ENCODE data around the gene PIEZO1.

Gene PIEZO1

DNA sequence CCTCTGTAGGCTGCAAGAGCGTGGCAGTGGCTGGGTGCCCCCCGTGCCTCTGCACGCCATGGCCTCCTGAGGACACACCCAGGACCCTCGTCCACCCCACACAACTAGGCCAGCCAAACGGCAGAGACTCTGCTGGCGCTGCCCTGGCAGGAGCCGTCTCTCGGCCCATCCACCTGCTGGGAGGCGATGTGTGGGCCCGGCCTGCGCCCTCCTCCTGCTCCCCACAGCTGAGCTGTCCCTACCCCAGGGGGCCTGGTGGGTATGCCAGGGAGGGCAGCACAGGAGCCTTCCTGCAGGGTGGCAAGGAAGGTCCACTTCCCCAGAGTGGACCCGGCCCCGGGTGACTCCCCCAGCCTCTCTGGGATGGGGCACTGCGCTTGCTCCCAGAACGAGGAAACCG is 85.8 kb downstream of the PIEZO1 start:
- DNase-seq = no peak

DNA sequence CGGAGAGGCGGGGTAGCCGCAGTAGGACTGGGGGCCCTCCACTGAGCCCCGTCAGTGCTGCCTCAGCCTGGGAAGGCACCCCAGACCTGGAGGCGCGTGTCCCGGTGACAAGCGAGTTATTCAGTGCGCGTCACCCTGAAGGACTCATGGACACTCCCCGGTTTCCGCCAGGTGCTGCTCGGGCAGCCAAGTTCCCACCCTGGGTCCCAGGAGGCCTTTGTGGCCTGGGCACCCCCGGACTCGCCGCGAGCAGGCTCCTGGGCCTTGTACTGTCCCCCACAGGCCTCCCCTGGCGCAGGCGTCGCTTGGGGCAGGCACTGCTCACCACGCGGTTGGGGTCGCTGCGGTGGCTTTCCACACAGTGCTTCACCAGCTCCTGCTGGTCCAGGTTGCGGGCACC is 86.4 kb downstream of the PIEZO1 start:
- DNase-seq = no peak

DNA sequence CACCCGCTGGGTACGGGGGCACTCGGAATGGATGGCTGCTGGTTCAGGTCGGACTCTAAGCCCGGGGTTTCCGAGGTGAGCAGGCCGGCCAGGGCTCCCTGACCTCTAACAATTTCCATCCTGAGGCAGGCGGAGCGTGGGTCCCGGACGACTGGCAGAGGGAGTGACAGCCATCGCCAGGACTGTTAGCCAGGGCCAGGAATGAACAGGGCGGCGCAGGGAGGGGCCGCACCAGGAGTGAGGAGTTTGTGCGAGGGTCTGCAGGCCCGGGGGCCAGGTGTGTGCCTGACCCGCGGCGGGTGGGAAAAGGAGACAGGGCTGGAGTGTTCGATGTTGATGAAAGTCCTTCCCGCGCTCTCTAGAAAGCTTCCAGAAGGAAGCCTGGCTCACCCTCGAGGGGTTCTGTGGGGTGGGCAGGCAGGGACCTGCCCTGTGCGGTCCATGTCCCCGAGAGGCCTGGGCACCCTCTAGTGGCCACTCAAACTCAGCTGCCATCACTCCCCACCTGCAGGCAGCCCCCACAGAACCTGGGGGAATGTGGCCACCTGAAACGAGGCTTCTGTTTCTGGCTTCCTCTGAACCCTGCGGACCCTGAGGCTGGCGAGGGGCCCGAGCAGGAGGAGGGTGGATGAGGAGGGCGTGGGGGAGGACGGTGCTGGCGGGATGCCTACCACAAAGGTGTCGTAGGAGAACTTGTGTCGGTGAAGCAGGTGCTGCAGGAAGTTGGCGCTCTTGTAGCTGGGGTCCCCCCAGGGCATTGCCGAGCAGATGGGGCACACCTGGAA is 87.0 kb downstream of the PIEZO1 start:
- DNase-seq = no peak

DNA sequence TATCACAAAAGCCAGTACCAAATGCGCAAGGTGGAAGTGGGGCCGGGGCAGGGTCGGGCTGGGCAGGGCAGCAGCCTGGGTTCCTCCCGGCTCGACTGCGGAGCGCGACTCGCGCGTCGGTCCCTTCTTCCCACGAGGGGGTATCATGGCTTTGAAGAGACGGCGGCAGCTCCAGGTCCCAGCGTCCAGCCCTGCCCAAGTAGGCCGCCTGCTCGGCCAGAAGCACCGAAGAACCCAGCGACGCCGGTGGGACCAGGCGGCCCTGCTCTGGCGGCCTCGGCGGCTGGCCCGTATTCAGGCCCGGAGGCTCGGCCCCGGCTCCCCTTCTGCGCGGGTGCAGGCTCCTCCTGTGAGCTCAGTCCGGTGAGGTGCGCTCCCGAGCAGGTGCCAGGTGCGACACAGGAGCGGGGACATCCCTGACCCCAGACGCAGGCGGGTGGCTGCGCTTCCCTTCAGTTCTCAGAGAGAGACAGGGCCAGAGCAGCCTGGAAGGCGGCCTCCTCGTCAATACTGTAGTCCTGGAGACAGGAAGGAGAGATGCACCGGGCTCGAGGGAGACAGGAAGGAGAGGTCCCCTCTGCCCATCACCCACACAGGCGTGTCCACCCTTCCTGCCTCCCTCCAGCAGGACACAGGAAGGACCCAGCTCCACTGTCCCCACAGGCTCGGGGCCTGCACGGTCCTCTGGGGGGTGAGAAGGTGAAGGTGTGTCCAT is 87.7 kb downstream of the PIEZO1 start:
- no peak for DNase-seq

DNA sequence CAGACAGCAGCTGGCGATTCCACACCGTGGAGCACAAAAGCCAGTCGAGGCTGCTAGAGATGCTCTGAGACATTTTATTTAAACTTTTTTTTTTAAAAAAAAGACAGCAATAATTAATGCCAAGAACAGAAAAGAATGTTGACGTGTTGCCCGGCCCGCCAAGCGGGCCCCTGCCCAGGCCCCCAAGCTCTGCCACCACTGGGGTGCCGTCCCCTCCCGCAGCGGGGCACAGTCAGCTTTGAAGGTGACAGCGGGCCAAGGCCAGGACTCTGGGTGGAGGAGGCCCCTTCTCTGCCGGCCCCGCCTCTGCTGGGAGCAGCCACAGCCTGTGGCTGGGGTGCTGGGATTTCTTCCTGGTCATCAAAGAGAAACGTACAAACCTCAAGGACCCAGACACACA is 88.6 kb downstream of the PIEZO1 start:
- DNase-seq = no peak

DNA sequence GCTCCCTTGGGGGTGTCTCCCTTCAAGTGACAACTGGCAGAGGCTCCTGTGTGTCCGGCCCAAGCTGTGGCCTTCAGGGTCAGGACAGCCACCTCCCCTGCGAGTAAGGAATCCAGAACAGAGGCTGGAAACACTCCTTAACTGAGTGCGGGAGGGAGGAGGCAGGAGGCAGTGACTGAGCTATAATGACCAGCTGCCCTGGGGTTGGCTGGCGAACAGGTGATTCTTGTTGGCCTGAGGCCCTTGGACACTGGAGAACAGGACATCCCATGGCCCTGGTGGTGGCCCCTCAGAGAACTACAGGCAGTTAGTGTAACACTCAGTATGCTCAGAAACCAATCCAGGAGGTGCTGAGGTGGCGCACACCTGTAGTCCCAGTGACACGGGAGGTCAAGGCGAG is 89.3 kb downstream of the PIEZO1 start:
- no peak for DNase-seq

DNA sequence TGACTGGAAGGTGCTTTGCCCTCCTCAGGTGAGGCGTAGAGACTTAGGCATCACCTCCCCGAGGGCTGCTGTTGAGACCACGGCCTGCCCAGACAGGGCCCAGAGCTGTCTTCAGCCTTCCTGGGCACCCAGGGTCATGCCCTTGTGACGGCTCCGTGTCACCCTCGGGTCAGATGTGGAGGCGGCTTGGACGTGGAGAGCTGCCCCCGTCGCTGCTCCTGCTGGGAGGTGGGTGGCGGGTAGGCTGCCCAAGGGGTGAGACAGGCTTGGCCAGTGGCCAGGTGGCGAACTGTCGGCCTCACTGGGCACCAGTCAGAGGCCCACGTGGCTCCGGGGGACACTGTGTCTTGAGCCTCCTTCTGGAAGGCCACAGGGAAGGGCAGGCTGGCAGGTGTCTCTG is 89.8 kb downstream of the PIEZO1 start:
- DNase-seq = no peak

DNA sequence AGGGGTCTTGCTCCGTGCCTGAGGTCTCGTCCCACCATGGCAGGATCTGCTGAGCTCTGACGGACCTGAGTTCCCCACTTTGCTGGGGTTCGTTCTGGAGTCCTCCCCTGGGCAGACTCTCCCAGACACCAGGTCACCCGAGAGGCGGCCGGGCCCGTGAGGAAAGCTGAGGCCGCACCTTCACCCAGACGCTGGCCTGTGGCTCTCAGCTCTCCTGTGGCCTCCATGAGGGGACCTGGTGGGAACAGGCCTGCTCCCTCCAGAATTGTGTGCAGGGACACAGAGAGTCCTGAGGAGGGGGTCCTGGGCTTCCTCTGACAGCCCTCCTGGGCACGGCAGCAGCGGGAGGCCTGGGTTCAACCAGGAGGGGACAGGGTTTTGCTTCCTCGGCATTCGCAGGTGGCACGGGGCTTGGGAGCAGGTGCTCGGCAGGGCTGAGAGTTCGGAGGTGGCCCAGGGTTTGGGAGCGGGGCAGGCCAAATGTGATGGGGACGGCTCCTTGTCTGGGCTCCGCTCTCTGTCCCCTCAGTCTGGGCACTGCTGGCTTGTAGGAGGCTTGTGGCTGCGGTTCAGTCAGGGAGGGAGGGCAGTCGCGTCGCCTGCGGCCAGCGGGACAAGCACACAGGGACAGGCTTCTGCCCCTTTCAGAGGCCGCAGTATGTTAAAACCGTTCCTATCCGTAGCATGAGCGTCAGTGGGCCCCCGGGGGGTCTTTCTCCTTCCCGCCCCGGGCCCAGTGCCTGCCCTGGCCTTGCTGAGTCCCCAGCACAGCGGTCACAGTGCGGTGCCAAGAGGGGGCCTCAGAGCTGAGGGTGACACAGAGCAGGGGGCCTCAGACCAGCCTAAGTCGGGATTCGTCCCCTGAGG is 90.6 kb downstream of the PIEZO1 start:
- DNase-seq = no peak

DNA sequence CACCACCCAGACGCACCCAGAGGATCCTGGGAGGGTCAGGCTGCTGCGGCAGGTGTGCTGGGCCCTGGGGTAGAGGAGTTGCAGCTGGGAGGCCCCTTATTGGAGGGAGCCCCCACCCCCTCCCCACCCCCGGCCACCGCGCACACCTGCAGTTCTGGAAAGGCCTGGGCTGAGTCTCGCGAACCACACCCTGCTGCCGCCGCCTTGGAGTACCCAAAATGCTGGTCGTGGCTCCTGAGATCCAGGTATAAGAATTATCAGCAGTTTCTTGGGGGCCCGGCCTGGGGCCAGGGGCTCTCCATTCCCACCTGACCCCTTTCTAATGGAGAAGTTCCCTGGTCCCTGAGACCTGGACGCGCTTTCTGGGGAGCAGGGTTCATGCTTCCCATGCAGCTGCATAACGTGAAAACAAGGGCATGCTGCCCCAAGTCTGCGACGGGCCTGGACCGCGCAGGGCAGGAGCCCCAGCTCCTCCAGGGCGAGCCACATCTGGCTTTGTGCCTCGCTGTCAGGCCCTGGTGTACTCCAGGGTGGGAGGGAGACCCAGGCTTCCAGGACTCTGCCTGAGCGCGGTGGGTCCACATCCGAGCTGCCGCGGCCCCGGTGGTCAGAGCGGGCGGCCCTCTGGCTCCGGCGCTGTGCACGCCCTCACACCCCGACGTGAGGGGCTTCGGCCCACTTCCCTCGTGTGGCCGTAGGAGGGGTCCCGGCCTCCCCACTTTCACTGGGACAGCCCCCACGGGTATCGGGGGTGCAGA is 91.4 kb downstream of the PIEZO1 start:
- DNase-seq = no peak

DNA sequence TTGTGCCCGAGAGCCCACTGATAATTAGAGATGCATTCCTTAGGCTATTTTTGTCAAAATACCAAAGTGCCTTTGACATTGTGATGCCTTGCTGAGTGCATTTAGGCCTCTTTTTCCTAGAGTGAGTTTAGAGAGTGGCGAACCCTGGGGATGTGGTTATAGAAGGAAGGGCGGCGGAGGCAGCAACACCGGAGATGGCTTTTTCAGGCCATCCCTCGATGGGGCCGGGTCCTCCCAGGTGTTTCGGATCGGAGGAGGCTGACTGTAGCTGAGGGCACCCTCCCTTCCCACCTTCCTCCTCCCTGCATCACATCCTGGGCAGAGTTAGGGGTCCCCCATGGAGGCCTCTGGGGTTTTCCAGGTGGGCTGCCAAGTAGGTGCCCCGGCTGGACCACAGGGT is 92.2 kb downstream of the PIEZO1 start:
- no peak for DNase-seq

DNA sequence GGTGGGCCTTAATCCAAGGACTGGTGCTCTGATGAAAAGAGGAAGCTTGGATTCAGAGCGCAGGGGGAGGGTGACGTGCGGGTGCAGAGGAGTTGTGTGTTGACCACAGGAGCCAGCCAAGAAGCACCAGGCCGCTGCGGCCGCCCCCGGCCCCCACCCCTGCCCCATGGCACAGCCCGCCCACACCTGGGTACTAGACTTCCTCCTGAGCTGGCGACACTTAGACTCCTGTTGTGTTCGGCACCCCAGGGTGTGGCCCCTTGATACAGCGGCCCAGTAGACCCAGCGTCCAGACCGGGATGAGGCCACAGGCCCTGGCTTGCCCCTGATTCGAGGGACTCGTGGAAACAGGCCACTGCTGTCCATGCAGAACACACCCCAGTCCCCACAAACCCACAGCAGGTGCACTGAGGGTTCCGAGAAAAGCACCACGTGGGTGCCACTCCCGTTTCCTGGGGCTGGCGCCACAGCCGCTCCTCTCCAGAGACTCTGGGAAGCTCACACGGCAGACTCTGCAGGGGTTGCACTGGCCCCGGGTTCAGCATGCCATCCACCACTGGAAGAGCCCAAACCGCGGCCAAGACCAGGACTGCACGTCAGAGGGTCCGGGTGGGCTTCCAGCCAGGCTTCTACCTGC is 93.0 kb downstream of the PIEZO1 start:
- DNase-seq = peak; percentile 91

DNA sequence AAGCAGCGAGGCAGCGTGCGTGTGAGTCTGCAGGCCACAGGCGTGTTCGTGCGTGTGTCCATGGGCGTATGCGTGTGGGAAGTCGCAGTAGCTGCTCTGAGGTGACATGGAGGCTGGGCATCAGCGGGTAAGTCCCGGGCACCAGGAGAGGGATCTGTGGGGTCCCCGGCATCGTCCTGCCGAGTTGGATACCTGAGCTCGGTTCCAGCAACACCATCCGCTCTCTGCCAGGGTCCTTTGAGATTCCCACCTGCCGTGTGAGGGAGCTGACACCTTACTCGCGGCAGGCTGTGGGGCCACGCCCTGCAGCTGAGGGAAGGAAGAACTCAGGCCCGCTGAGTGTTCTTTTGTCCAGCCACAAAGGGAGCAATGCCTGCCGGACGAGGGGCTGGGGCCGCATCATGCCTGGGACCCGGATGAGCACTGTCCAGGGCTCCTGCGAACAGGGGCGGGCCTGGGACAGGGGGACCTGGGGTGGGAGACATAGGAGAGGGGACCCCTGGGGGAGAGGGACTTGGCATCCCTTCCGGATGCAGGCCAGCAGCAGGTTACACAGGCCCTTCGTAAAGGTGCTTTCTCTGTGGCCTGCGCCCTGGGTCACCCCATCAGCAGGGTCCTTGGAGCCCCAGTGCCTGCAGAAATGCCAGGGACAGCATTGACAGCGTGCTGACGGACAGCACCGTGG is 93.7 kb downstream of the PIEZO1 start:
- DNase-seq = no peak

DNA sequence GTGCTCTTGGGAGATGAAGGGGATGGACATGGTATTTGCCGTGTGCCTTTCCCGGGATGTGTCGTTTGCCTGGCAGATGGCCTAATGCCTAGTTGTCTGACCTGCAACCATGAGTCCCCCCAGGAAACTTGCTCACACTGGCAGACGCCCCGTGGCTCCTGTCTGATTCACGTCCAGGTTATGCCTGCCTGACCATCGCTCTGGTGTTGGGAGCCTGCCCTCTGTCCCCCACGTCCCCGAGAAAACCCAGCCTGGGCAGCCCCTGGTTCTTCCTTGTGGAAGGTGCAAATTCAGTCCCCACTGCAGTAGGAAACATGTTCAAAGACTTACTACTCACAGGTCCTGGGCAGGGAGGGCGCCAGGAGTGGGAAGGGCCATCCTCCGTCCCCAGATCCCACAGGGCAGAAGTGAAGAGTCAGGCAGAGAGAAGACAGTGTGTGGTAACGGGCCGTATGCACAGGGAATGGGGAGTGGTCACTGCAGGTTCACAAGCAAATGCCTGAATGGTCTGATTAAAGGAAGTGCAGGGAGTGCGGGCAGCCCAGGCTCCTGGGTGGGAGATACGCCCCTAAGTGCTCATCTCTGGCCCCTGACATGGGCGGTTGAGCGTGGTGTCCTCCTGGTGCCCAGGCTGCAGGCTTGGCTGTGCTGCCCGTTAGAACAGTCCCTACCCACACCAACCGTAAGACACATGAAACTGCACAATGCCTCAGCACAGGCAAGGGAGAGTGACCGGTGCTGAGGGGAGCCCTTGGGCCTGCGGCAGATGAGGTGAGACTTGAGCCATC is 94.5 kb downstream of the PIEZO1 start:
- DNase-seq = no peak

DNA sequence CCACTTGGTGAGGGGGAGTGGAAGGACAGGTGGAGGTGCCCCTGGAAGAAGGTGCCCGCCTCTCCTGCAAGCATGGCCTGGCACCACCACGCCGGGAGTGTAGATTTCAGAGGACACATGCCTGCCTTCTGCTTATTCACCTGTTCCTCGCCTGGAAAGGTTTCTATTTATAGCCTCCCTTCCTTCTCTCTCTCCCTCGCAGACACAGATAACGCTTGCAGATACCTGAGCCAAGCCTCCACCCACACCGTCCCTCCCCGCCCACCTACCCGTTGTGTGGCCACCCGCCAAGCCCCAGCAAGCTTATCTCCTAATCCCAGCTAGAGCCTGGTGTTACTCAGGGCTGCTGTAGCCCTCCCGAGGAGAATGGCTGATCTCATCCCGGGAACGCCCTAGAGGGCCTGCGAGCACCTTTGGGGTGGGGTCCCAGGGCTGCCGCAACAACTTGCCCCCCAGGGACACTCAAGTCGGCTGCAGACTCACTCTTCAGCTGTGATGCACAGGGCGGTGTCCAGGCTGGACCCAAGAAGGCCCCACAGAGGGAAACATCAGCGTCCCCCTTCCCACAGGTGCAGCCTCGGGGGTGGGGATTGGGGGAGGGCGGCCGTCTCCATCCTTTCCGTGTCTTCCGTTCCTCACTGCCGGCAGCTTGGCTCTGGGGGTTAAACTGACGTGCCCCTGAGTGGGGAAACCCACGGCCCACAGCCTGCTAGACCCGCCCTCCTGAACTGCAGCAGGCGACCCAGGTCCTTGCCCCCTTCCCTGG is 96.8 kb downstream of the PIEZO1 start:
- DNase-seq = peak; percentile 88

DNA sequence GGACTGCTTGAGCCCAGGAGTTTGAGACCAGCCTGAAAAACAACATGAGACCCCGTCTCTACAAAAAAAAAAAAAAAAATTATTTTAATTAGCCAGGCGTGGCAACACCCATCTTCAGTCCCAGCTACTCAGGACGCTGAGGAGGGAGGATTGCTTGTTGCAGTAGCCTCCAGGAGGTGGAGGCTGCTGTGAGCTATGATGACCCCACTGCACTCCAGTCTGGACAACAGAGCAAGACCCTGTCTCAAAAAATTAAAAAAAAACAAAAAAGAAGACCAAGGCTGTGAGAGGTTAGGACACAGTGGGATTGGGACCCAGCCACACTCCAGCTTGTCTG is 97.4 kb downstream of the PIEZO1 start:
- DNase-seq = peak; percentile 22

DNA sequence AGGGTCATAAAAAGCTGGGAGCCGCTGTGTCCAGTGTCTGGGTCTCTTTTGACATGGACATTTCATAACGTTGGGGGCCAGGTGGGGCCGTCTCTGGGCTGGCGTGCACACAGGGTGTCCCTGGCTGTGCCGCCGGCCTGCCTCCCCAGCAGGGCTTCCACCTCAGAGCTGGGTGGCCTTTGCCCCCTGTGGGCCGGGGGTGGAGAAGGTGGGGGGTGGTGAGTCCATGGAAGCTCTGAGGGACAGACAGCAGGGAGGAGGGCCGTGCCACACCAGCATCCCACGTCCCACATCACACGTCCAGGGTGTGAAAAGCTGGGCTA is 97.8 kb downstream of the PIEZO1 start:
- no peak for DNase-seq

DNA sequence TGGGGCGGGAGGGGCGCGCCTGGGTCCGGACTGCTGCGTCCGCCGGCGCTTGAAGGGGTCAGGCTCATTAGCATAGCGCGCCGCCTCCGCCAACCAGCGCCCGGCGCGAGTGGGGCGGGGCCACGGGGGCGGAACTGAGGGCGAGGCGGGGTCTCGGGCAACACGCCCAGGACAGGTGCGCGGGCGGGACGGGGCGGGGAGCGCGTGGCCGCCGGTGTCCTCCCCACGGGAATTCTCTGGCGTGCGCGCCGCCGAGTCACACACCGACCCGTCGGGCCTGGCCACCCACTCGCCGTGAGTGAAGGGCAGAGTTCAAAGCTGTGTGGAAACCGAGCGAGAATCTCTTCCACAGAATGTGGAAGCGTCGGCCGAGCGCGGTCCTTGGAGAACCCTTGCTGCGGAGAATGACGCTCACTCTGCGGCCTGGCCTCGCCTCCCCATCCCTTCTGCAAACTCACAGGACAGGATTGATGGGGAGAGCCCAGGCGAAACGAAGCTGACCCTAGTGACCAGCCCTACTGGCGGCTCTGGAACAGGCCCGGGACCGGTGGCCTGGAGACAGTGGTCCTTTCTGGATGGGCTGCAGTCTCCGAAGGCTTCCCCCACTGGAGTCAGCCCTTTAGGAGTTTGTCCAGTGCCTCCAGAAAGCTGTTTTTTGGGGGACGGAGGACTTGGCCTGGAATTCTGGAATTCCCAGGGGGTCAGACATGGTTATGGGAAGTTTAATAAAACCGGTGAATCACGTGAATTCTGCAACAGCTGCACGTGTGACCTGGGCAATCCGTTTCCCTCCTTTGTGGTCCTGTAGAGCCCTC is 98.4 kb downstream of the PIEZO1 start, which contains the start of gene SNAI3:
Gene SNAI3, minus strand, starts transcription at position 69 of the 815 bp plus-strand sequence. CDS start 101 bp downstream, outside the sequence.
- peak; percentile 90 for DNase-seq

DNA sequence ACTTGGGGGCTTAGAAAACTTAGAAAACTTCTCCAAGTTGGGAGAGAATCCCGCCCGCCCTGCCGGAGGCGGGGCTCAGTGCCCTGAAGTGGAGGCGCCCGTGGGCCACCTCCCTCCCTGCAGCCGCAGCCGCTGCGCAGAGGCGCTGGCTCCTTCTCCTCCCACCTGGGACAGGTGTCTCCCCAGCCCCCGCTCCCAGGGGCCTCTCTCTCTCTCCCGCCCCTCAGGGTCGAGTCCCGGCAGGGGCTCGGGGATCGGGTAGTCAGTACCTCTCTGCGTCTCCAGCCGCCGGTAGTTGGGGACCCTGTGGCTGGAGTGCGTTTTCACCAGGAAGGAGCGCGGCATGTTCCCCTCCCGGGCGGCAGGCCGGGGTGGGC is 99.0 kb downstream of the PIEZO1 start:
- DNase-seq = peak; percentile 46

Data from hematopoietic multipotent progenitor cell treated with erythropoietin and hydrocortisone succinate and interleukin-3 and kit ligand, for 4 days (in vitro differentiated cells).